Measurements from ENCODE around the gene ROBO1.

DNA sequence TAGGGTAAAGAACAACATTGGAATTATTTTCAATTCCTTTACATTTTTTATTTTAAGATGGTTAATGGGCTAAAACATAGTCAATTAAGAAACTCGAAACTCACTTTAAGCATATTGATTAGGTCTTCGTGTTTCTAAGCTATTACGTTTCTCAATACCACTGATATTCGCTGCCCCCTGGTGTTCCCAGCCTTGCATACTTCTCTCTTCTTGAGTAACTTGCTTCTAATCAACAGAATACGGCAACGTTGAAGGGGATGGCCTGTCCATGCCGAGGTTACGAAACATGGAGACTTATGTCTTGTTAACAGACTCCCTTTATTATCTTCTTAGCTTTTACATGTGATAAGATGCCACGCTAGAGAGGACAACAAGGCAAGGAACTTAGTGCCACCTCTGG, 43.6 kb downstream of the ROBO1 start:
- TF ChIP-seq EZH2 (IDR thresholded peaks at IDR 0.05; ENCODE audit: insufficient read depth, poor library complexity, severe bottlenecking): no peak
- TF ChIP-seq EZH2phosphoT487 (IDR thresholded peaks at IDR 0.05; ENCODE audit: insufficient read depth, low read depth): no peak
